Measurements from ENCODE around the gene PDE6A.
"Not testable (repeated sequence)": the region's sequence is repeated elsewhere in the genome, so short reads cannot be mapped to it uniquely, and the experiment has no call there.

Gene PDE6A

DNA sequence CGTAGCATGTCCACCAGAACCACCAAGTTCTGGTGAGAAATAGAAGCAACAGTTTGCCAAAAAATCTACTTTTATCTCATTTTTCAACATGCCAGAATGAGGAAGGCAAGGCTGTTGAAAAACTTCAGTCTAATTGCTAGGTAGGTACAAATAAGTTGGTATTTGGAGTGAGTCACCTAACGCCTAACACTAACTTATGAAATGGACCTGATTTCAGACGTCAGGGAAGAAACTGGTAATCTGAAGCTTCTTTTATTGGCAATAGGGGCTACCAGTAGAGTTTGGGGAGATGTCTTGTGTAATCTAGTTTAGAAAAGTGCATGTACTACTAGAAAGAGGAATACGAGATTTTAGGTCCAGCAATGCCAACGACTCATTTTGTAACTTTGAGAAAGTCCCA is 4.4 kb upstream of the PDE6A start:
- no peaks in the 10 kb centered on the region for H3K36me3 ChIP-seq (ENCODE audit: insufficient read depth, low read length)
- no peaks in the 10 kb centered on the region for H3K9me3 ChIP-seq (ENCODE audit: insufficient read depth, low read depth, low read length)
- H3K4me3 ChIP-seq (ENCODE audit: low read length): no peak overlapping the region
- H3K4me1 ChIP-seq (ENCODE audit: insufficient read depth, low read length): no peaks in the 10 kb centered on the region
- H3K27me3 ChIP-seq (ENCODE audit: insufficient read depth, low read length): no peaks in the 10 kb centered on the region
- 89% methylated on average over 5 of the region's 5 CpGs for WGBS
- H3K9ac ChIP-seq (ENCODE audit: low read depth, low read length): no peak overlapping the region
- H3K27ac ChIP-seq (ENCODE audit: low read depth, low read length): no peak overlapping the region

DNA sequence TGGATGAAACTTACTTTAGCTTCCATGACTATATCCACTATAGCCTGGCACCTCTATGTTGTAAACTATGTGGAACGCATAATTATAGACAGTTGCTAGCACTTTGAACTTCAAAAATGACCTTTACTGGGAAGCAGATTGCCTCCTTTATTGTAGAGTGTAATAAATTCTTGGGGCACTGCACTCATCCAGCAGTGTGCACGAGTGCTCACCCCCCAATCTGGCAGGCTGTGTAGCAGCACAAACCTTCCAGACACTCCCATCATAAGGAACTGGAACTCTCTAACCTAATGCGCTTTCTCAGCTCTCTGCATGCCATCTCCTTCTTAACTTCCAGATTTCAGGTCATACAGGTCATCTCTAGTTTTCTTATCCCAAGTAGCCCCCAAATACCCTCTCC is 1.5 kb upstream of the PDE6A start:
- WGBS: 90% methylated on average over 3 of the region's 3 CpGs
- Histone ChIP-seq H3K4me3 (ENCODE audit: low read length) (no peak overlapping the region), H3K9ac (ENCODE audit: low read depth, low read length) (no peak overlapping the region), H3K36me3 (ENCODE audit: insufficient read depth, low read length) (no peaks in the 10 kb centered on the region), H3K4me1 (ENCODE audit: insufficient read depth, low read length) (no peaks in the 10 kb centered on the region), H3K9me3 (ENCODE audit: insufficient read depth, low read depth, low read length) (no peaks in the 10 kb centered on the region), H3K27ac (ENCODE audit: low read depth, low read length) (no peak overlapping the region), H3K27me3 (ENCODE audit: insufficient read depth, low read length) (no peaks in the 10 kb centered on the region)

DNA sequence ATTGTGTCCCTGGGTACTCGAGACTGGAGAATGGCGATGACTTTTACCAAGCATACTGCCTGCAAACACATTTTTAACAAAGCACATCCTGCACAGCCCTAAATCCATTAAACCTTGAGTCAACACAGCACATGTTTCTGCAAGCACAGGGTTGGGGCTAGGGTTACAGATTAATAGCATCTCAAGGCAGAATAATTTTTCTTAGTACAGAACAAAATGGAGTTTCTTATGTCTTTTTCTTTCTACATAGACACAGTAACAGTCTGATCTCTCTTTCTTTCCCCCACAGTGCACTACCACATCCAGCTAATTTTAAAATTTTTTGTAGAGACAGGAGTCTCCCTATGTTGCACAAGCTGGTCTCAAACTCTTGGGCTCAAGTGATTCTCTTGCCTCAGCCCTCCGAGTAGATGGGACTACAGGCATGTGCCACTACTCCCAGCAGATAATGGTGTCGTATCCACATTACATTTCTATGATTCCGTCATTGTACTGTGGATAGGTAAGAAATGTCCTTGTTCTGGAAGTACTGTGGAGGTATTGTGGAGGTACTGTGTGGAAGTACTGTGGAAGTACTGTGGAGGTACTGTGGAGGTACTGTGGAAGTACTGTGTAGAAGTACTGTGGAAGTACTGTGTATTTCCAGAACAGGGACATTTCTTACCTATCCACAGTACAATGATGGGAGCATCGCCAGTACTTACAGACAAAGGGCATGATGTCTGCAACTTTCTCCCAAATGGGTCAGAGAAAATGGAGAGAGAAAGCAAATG is 1.2 kb downstream of the PDE6A start:
- H3K36me3 ChIP-seq (ENCODE audit: insufficient read depth, low read length); H3K4me1 ChIP-seq (ENCODE audit: insufficient read depth, low read length); H3K27me3 ChIP-seq (ENCODE audit: insufficient read depth, low read length); H3K9me3 ChIP-seq (ENCODE audit: insufficient read depth, low read depth, low read length); H3K4me3 ChIP-seq (ENCODE audit: low read length); H3K27ac ChIP-seq (ENCODE audit: low read depth, low read length); H3K9ac ChIP-seq (ENCODE audit: low read depth, low read length): not testable (repeated sequence)
- 92% methylated on average over 6 of the region's 6 CpGs for WGBS

DNA sequence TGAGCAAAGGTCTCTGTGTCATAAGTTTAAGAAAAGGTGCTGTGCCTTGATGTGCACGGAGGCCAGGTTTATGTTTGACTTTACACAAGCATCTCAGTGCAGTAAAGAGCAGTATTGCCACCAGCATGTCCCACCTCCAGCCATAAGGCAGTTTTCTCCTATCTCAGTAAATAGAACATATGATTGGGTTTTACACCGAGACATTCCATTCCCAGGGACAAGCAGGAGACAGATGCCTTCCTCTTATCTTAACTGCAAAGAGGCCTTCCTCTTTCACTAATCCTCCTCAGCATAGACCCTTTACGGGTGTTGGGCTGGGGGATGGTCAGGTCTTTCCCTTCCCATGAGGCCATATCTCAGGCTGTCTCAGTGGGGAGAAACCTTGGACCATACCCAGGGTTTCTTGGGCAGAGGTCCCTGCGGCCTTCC is 1.8 kb downstream of the PDE6A start:
- H3K4me3 ChIP-seq (ENCODE audit: low read length); H3K27ac ChIP-seq (ENCODE audit: low read depth, low read length); H3K9ac ChIP-seq (ENCODE audit: low read depth, low read length); H3K27me3 ChIP-seq (ENCODE audit: insufficient read depth, low read length); H3K36me3 ChIP-seq (ENCODE audit: insufficient read depth, low read length); H3K9me3 ChIP-seq (ENCODE audit: insufficient read depth, low read depth, low read length); H3K4me1 ChIP-seq (ENCODE audit: insufficient read depth, low read length): not testable (repeated sequence)
- WGBS: 76% methylated on average over 4 of the region's 4 CpGs

DNA sequence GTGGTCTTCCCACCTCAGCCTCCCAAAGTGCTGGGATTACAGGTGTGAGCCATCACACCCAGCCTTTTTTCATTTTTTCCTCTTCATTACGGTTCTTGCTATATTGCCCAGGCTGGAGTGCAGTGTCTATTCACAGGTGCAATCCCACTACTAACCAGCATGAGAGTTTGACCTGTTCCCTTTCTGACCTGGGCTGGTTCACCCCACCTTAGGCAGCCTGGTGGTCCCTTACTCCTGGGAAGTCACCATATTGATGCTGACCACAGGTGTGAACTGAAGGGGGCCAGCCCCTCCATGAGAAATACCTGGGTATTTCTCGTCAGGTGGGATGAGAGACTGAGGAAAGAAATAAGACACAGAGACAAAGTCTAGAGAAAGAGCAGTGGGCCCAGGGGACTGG is 2.4 kb downstream of the PDE6A start:
- Histone ChIP-seq H3K4me3 (ENCODE audit: low read length) (no peak overlapping the region), H3K27ac (ENCODE audit: low read depth, low read length) (no peak overlapping the region), H3K36me3 (ENCODE audit: insufficient read depth, low read length) (no peaks in the 10 kb centered on the region), H3K9ac (ENCODE audit: low read depth, low read length) (no peak overlapping the region), H3K27me3 (ENCODE audit: insufficient read depth, low read length) (no peaks in the 10 kb centered on the region), H3K9me3 (ENCODE audit: insufficient read depth, low read depth, low read length) (no peaks in the 10 kb centered on the region), H3K4me1 (ENCODE audit: insufficient read depth, low read length) (peaks cover 5% of the 10 kb centered on the region; the same call in 1 of the 2 replicates)
- 94% methylated on average over 2 of the region's 2 CpGs for WGBS

DNA sequence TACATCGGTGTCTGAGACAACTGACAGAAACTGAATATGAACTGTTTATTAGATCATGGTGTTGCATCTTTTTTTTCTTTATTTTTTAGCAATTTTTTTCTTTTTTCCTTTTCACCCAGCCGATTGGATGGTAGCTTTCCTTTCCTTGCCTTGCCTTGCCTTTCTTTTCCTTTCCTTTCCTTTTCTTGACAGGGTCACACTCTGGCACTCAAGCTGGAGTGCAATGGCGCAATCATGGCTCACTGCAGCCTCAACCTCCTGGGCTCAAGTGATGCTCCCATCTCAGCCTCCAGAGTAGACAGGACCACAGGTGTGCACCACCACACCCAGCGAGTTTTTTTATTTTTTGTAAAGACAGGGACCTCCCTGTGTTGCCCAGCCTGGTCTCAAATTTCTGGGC is 2.8 kb downstream of the PDE6A start:
- 92% methylated on average over 4 of the region's 4 CpGs for WGBS
- H3K4me3 ChIP-seq (ENCODE audit: low read length): no peak overlapping the region
- H3K9me3 ChIP-seq (ENCODE audit: insufficient read depth, low read depth, low read length): no peaks in the 10 kb centered on the region
- H3K9ac ChIP-seq (ENCODE audit: low read depth, low read length): no peak overlapping the region
- H3K4me1 ChIP-seq (ENCODE audit: insufficient read depth, low read length): peaks cover 5% of the 10 kb centered on the region; the same call in 1 of the 2 replicates
- no peaks in the 10 kb centered on the region for H3K36me3 ChIP-seq (ENCODE audit: insufficient read depth, low read length)
- H3K27me3 ChIP-seq (ENCODE audit: insufficient read depth, low read length): no peaks in the 10 kb centered on the region
- H3K27ac ChIP-seq (ENCODE audit: low read depth, low read length): no peak overlapping the region

DNA sequence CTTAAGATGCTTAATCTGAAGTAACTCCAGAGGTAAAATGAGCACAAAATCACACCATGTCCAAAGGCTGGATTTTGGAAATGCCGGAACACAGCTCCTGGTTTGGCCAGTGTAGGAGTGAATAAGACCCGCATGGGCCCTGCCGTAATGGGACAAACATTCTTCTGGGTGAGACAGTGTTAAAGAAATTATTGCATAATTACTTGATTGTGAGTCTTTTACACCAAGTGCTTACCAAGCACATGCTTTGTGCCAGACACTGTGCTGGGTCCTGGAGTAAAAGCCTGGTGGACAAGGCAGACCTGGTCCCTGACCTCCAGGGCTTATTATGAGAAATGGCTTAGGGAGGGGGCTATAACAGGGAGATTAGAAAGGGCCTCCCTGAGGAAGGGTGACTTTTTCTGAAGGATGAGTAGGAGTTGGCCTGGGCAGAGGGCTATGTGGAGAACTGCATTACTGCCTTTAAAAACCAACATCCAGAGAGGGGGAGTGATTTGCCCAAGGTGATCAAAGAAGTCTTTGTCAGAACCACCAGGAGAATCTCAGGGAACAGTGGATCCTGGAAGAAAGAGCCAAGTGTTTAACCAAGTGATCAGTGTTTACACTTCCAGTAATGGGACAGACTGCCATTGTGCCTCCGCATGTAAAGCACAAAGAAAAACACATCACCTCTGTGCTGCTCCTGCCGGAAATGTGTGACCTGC is 3.5 kb downstream of the PDE6A start:
- Histone ChIP-seq H3K27ac (ENCODE audit: low read depth, low read length) (no peak overlapping the region), H3K36me3 (ENCODE audit: insufficient read depth, low read length) (no peaks in the 10 kb centered on the region), H3K4me1 (ENCODE audit: insufficient read depth, low read length) (peaks cover 5% of the 10 kb centered on the region; the same call in 1 of the 2 replicates), H3K9ac (ENCODE audit: low read depth, low read length) (no peak overlapping the region), H3K9me3 (ENCODE audit: insufficient read depth, low read depth, low read length) (no peaks in the 10 kb centered on the region), H3K27me3 (ENCODE audit: insufficient read depth, low read length) (no peaks in the 10 kb centered on the region), H3K4me3 (ENCODE audit: low read length) (no peak overlapping the region)
- 85% methylated on average over 5 of the region's 5 CpGs for WGBS

DNA sequence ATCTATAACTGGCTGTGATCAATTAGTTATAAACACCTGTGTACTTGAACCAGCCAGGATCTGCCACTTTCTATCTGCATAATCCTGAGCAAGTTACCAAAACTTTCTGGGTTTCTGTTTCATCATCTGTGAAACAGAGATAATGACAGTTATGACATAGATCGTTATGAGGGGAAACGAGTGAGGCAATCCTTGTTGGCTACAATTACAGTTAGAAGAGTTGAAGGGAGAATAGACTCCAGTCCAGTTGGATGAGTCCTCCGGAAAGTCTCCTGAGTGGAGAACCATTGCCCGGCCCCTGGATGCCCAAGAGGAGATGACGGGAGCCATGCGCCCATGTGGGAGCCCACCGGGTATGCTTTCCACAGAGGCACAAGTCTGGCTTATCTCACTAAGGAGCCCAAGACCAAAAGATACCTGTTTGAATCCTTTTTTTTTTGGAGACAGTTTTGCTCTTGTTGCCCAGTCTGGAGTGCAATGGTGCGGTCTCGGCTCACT is 4.5 kb downstream of the PDE6A start:
- WGBS: 90% methylated on average over 9 of the region's 9 CpGs
- Histone ChIP-seq H3K27ac (ENCODE audit: low read depth, low read length) (no peak overlapping the region), H3K27me3 (ENCODE audit: insufficient read depth, low read length) (no peaks in the 10 kb centered on the region), H3K9me3 (ENCODE audit: insufficient read depth, low read depth, low read length) (no peaks in the 10 kb centered on the region), H3K4me3 (ENCODE audit: low read length) (no peak overlapping the region), H3K36me3 (ENCODE audit: insufficient read depth, low read length) (no peaks in the 10 kb centered on the region), H3K9ac (ENCODE audit: low read depth, low read length) (no peak overlapping the region), H3K4me1 (ENCODE audit: insufficient read depth, low read length) (peaks cover 5% of the 10 kb centered on the region; the same call in 1 of the 2 replicates)

DNA sequence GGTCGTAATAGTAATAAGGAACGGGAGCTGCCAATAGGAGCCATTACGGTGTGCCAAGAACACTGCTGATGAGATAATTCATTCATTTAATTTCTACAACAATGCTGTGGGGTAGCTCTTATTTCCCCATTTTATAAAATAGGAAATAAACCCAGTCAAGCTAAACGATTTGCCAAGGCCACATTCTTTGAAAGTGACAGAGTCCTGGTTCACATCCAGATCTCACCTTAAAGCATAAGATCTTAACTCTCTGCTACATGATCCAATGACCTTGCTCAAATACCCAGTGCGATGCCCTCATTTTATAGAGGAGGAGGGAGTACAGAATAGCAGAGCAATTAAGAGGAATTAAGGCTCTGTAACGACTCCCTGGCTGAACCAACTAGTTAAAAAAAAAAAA is 5.0 kb downstream of the PDE6A start:
- peaks cover 5% of the 10 kb centered on the region; the same call in 1 of the 2 replicates for H3K4me1 ChIP-seq (ENCODE audit: insufficient read depth, low read length)
- no peaks in the 10 kb centered on the region for H3K36me3 ChIP-seq (ENCODE audit: insufficient read depth, low read length)
- no peak overlapping the region for H3K4me3 ChIP-seq (ENCODE audit: low read length)
- no peak overlapping the region for H3K9ac ChIP-seq (ENCODE audit: low read depth, low read length)
- WGBS: 92% methylated on average over 6 of the region's 6 CpGs
- no peaks in the 10 kb centered on the region for H3K27me3 ChIP-seq (ENCODE audit: insufficient read depth, low read length)
- H3K9me3 ChIP-seq (ENCODE audit: insufficient read depth, low read depth, low read length): no peaks in the 10 kb centered on the region
- no peak overlapping the region for H3K27ac ChIP-seq (ENCODE audit: low read depth, low read length)

DNA sequence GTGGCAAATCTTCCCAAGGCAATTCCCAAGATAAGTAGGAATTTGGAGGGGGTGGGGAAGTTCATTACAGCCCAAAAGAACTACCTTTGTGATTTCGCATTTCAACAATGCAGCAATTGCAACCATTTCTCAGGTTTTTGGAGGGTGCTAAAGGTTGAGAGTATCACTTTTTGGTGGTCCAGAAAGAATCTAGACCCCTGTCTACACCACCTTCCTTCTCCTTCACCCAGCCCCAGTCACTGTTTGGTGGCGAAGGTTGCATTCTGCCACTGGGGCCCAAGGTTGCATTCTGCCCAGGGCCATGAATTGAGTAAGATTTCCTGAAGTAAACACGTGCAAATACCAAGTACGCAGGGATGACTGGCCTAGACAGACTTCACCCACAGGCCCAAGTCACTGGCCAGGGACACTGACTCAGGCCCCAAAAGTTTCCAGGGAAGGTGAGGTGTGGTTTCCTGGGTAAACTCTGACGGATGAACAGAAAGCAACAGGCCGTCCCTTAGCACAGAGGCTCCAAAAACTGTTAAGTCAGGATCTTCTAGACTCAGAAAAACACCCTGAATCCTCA is 5.7 kb downstream of the PDE6A start:
- Histone ChIP-seq H3K9me3 (ENCODE audit: insufficient read depth, low read depth, low read length) (no peaks in the 10 kb centered on the region), H3K4me3 (ENCODE audit: low read length) (no peak overlapping the region), H3K4me1 (ENCODE audit: insufficient read depth, low read length) (peaks cover 5% of the 10 kb centered on the region; the same call in 1 of the 2 replicates), H3K9ac (ENCODE audit: low read depth, low read length) (no peak overlapping the region), H3K36me3 (ENCODE audit: insufficient read depth, low read length) (no peaks in the 10 kb centered on the region), H3K27ac (ENCODE audit: low read depth, low read length) (no peak overlapping the region), H3K27me3 (ENCODE audit: insufficient read depth, low read length) (no peaks in the 10 kb centered on the region)
- 69% methylated on average over 6 of the region's 6 CpGs for WGBS

DNA sequence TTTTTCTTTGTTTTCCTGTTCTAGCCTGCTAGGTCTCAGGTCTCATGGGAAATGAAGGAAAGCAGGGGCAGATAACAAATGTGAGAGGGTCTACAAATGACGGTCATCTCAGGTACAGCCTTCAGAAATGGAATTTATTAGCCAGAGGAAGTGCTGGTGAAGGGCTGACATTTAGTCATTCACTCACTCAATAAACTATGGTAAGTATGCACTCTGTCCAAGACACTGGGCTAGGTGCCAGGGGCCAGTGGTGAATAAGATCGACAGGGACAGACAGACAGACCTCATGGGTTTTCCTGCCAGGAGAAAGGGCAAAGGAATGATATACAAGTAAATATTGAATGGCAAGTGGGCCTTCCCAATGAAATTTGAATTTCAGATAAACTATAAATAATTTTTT is 6.3 kb downstream of the PDE6A start:
- peaks cover 5% of the 10 kb centered on the region; the same call in 1 of the 2 replicates for H3K4me1 ChIP-seq (ENCODE audit: insufficient read depth, low read length)
- H3K27ac ChIP-seq (ENCODE audit: low read depth, low read length): no peak overlapping the region
- H3K9me3 ChIP-seq (ENCODE audit: insufficient read depth, low read depth, low read length): no peaks in the 10 kb centered on the region
- no peaks in the 10 kb centered on the region for H3K27me3 ChIP-seq (ENCODE audit: insufficient read depth, low read length)
- H3K9ac ChIP-seq (ENCODE audit: low read depth, low read length): no peak overlapping the region
- H3K36me3 ChIP-seq (ENCODE audit: insufficient read depth, low read length): no peaks in the 10 kb centered on the region
- H3K4me3 ChIP-seq (ENCODE audit: low read length): no peak overlapping the region
- WGBS: 89% methylated on average over 2 of the region's 2 CpGs
